Tibial nerve (tissue), 4 donors: ENCODE results near the gene LIMS1. TPM values are rescaled to one million over a fixed set of nuclear protein-coding genes. Genes with fewer than 3 reads are reported as not detected.
"Not testable (repeated sequence)": the region's sequence is repeated elsewhere in the genome, so short reads cannot be mapped to it uniquely, and the experiment has no call there.

Experiments
- DNase-seq, 2 donors: peaks; one replicate each; pipeline ENCODE4 v3.0.0-alpha.2; 2019; ENCODE audit warnings: low spot score in 2 of 2
- H3K27ac ChIP-seq, 4 donors: fragments of 200-600 bp; sonication (generic) in 3 of 4; one replicate each; pipeline ENCODE4 v1.5.1; 2017 to 2019; ENCODE audit warnings: mild to moderate bottlenecking in 1 of 4
- H3K27me3 ChIP-seq, 2 donors: fragments of 200-600 bp; sonication (generic) in 1 of 2; one replicate each; pipeline versions ENCODE4 v1.5.1 to v1.6.0; 2017 to 2019
- H3K36me3 ChIP-seq, 3 donors: fragments of 200-600 bp; sonication (generic); one replicate each; pipeline ENCODE4 v1.5.1; 2018 to 2019
- H3K4me1 ChIP-seq, 4 donors: fragments of 200-600 bp; sonication (generic) in 3 of 4; one replicate each; pipeline ENCODE4 v1.5.1; 2017 to 2019
- H3K4me3 ChIP-seq, 4 donors: fragments of 200-600 bp; sonication (generic) in 3 of 4; one replicate each; pipeline ENCODE4 v1.5.1; 2017 to 2019; ENCODE audit warnings: mild to moderate bottlenecking in 1 of 4, moderate library complexity in 1 of 4
- H3K9me3 ChIP-seq, 4 donors: fragments of 200-600 bp; sonication (generic) in 3 of 4; one replicate each; pipeline ENCODE4 v1.5.1; 2017 to 2019
- EP300 ChIP-seq, 2 donors: sonication (generic); formaldehyde crosslinking; IDR thresholded peaks; one replicate each; pipeline ENCODE4 v1.6.1; 2017; ENCODE audit warnings: antibody characterized with exemption in 2 of 2, mild to moderate bottlenecking in 1 of 2
- POLR2A ChIP-seq, 2 donors: fragments of 450-650 bp; IDR thresholded peaks; one replicate each; pipeline ENCODE4 v1.6.1; 2017; ENCODE audit warnings: antibody characterized with exemption in 2 of 2, mild to moderate bottlenecking in 2 of 2, moderate library complexity in 2 of 2
- WGBS, 2 donors: methylation state at CpG; one replicate each; pipeline ENCODE4 v1.1.5; 2018; 5-methylcytosine and 5-hydroxymethylcytosine counted together
- total RNA-seq, 4 donors: library from RNA; depleted of rRNA; stranded (reverse); fragments of >200 nt; gene quantifications; one replicate each; pipeline ENCODE4 v1.1.0, GENCODE V29; 2016
- TF ChIP-seq, protein P1 (sequence below), 5 experiments: fragments of 200-600 bp in 3 of 5; fragments of 450-650 bp in 2 of 5; sonication (generic) in 3 of 5; IDR thresholded peaks; one replicate each; pipeline ENCODE4 v1.5.1; 2016 to 2019; ENCODE audit warnings: antibody characterized with exemption in 5 of 5, mild to moderate bottlenecking in 3 of 5, moderate library complexity in 2 of 5

Gene LIMS1
- total RNA-seq, 4 donors from 2014 or later = 33.7 to 86.3 (median 49.2) TPM

DNA sequence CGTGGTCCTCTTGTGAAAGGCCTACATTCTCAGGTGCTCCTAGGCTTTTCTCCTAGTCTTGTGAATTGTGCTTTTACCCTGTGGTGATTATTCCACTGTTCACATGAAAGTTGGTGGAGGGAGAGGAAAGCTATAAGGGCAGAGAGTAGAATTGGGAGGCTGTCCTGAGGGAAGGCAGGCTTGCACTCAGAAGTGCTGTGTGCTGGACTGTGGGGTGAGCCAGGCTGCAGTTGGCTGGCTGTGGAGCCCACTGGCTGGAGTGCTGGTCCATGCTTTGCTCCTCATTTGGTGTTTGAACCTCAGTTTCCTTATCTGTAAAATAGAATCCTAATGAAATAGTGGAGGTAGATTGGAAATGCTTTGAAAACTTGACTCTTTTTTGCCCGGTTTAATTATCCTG is 21.3 kb downstream of the LIMS1 start:
- Histone ChIP-seq H3K27ac (no peak overlapping the region), H3K4me1 (peaks cover 0 to 29% (median 10%) of the 10 kb centered on the region in 4 donors)
- 93 to 99% methylated on average over 2 of the region's 2 CpGs for WGBS, 2 donors

GRCh38 chr2:108556581-108556980 is 22.3 kb downstream of the LIMS1 start:
- not testable (repeated sequence) for H3K27ac ChIP-seq, H3K9me3 ChIP-seq, H3K27me3 ChIP-seq, H3K4me3 ChIP-seq, H3K36me3 ChIP-seq, DNase-seq
- H3K4me1 ChIP-seq = peaks cover 0 to 34% (median 10%) of the 10 kb centered on the region in 4 donors
- 55 to 67% methylated on average over 2 of the region's 2 CpGs for WGBS, 2 donors

More for the DNA sequence above, 21.3 kb downstream of the LIMS1 start:
- Histone ChIP-seq H3K27me3 (no peaks in the 10 kb centered on the region), H3K4me3 (no peak overlapping the region), H3K36me3 (no peaks in the 10 kb centered on the region), H3K9me3 (no peaks in the 10 kb centered on the region)
- TF ChIP-seq, protein P1, sequence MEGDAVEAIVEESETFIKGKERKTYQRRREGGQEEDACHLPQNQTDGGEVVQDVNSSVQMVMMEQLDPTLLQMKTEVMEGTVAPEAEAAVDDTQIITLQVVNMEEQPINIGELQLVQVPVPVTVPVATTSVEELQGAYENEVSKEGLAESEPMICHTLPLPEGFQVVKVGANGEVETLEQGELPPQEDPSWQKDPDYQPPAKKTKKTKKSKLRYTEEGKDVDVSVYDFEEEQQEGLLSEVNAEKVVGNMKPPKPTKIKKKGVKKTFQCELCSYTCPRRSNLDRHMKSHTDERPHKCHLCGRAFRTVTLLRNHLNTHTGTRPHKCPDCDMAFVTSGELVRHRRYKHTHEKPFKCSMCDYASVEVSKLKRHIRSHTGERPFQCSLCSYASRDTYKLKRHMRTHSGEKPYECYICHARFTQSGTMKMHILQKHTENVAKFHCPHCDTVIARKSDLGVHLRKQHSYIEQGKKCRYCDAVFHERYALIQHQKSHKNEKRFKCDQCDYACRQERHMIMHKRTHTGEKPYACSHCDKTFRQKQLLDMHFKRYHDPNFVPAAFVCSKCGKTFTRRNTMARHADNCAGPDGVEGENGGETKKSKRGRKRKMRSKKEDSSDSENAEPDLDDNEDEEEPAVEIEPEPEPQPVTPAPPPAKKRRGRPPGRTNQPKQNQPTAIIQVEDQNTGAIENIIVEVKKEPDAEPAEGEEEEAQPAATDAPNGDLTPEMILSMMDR (IDR thresholded peaks at IDR 0.05) = no peak
- no peak for TF ChIP-seq POLR2A (IDR thresholded peaks at IDR 0.05)
- no peak for TF ChIP-seq EP300 (IDR thresholded peaks at IDR 0.05)
- no peak for DNase-seq

DNA sequence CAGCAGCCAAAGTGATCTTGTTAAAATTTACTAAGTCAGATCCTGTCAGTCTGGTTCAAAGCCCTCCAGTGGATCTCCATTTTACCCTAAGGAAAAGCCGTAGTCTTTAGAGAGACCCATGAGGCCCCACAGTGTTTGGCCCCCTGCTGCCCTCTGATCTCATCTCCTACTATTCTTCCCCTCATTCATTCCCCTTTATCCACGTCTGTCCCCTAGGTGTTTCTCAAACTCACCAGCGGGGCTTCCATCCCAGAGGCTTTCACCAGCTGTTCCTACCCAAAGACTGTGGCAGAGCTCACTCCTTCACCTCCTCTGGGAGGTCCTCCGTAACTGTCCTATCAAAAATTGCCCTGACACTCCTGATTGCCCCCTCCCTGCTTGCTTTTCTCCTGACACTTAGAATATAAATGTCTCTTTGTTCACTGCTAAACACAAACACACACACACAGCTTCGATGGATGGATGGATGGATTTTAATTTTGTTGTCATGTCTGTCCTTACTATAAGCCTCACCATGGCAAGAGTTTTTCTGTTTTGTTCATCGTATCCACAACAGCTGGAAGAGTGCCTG is 26.1 kb downstream of the LIMS1 start:
- H3K27me3 ChIP-seq = no peaks in the 10 kb centered on the region
- WGBS, 2 donors = 54 to 55% methylated on average over 6 of the region's 6 CpGs
- DNase-seq = no peak
- no peak overlapping the region for H3K27ac ChIP-seq
- TF ChIP-seq POLR2A (IDR thresholded peaks at IDR 0.05) = no peak
- no peak for TF ChIP-seq EP300 (IDR thresholded peaks at IDR 0.05)
- TF ChIP-seq, protein P1 (IDR thresholded peaks at IDR 0.05) = no peak
- peaks cover 0 to 22% (median 0%) of the 10 kb centered on the region in 4 donors for H3K4me1 ChIP-seq
- no peaks in the 10 kb centered on the region for H3K36me3 ChIP-seq
- H3K9me3 ChIP-seq = peaks cover 0 to 3% (median 0%) of the 10 kb centered on the region in 4 donors
- H3K4me3 ChIP-seq = no peak overlapping the region

DNA sequence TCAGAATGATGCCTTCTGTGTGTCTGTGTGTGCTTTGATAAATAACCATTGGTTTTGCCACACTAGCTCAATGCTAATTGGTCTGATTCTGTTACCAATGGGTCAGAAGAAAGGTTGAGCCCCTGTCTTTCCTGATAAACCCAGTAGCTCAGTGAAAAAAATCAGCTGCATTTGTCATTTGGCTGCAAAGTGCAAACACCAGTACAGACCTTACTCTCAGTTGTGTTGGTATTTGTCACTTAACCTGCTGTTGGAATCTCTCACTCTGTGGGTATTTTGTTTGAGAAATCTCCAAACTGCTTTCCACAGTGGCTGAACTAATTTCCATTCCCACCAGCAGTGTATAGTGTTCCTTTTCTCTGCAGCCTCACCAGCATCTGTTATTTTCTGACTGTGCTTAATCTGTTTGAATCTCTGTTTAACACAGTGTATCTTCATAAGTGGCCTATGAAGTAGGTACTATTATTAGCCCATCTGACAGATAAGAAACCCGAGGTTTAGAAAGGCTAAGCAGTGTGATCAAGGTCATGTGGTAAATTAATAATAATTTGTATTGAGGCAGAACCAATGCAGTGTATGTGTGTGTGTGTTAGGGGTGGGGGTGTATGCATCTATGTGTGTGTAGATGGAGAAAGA is 26.7 kb downstream of the LIMS1 start:
- H3K4me3 ChIP-seq = no peak overlapping the region
- H3K27ac ChIP-seq = no peak overlapping the region
- WGBS, 2 donors = 46 to 56% methylated on average over 1 of the region's 1 CpG
- no peaks in the 10 kb centered on the region for H3K36me3 ChIP-seq
- TF ChIP-seq EP300 (IDR thresholded peaks at IDR 0.05) (no peak), POLR2A (IDR thresholded peaks at IDR 0.05) (no peak)
- TF ChIP-seq, protein P1 (IDR thresholded peaks at IDR 0.05) = no peak
- H3K27me3 ChIP-seq = no peaks in the 10 kb centered on the region
- DNase-seq = no peak
- peaks cover 0 to 3% (median 0%) of the 10 kb centered on the region in 4 donors for H3K9me3 ChIP-seq
- H3K4me1 ChIP-seq = peaks cover 0 to 25% (median 0%) of the 10 kb centered on the region in 4 donors

- TF ChIP-seq EP300 (IDR thresholded peaks at IDR 0.05) = no peak
- TF ChIP-seq, protein P1 (IDR thresholded peaks at IDR 0.05) = no peak
- no peak for TF ChIP-seq POLR2A (IDR thresholded peaks at IDR 0.05)
- Histone ChIP-seq H3K4me1 (peaks cover 0 to 25% (median 0%) of the 10 kb centered on the region in 4 donors), H3K27ac (no peak overlapping the region), H3K27me3 (no peaks in the 10 kb centered on the region), H3K9me3 (peaks cover 0 to 3% (median 0%) of the 10 kb centered on the region in 4 donors), H3K36me3 (no peaks in the 10 kb centered on the region), H3K4me3 (no peak overlapping the region)
- no peak for DNase-seq
- 98 to 99% methylated on average over 2 of the region's 2 CpGs for WGBS, 2 donors
These were observed 28.0 kb downstream of the LIMS1 start for GRCh38 chr2:108562274-108562673.
